NCI-H345 treated with DMSO at 0.1 percent for 48 hours (cell line): ENCODE measurements around the gene CAMTA1.

Experiments used
- DNase-seq: peaks from one replicate; lab custom pipeline; 2025; ENCODE audit not compliant: unreplicated experiment; lab: John Stamatoyannopoulos, UW

CAMTA1 gene

DNA sequence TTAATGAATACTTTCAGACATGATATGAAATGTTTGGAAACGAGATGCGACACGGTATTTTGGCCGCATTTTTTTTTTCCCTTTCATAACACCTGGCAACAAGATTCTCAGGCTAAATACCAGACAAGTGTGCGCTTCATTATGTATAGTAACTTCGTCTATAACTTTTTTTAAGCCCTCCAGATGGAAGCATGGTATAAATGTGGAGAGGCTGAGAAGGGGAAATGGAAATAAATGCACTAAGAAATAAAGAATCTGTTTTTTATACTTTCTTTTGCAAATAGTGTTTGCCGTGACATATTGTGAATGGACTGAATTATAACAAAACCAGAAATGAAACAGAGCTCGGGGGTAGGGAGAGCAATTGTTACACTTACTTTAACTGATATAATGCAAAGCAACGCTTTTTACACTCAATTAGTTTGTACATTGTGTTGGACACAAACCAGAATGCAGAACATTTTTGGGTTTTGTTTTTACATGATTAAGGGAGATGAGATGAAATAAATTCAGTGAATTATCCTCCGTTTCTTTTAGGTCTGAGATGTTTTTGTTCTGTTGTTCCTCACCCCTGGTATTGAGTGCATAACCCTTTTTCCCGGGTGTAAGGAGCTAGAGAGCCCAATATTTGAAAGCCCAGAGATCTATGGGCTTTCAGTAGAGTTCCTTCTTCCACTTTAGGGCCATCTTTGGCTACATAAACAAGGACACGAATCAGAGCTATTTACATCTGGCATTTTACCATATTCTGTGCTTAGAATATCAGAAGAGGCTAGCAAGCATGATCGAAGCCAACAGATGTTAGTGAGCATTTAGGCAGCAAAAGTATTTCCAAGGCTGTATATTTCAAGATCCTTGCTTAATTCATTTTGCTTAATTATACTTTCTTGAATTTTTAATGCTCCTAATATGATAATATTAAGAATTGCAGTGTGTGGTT is 478.0 kb downstream of the CAMTA1 start:
- DNase-seq = no peak

DNA sequence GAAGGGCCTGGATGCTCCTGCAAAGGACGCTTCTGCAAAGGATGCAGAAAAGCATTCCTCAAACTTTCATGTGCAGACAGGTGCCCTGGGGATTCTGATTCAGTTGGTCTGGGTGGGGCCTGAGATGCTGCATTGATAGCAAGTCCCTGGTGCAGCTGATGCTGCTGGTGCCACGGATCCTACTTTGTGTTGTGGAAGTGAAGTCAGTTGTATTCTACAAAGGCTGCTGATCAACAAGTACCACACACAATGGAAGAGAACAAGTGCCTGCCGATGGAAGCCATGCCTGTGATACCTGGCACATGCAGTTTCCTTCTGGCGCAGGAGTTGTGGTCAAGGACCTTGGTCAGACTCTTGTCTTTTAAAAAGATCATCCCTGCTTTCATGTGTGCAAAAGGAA is 478.8 kb downstream of the CAMTA1 start:
- DNase-seq = no peak

DNA sequence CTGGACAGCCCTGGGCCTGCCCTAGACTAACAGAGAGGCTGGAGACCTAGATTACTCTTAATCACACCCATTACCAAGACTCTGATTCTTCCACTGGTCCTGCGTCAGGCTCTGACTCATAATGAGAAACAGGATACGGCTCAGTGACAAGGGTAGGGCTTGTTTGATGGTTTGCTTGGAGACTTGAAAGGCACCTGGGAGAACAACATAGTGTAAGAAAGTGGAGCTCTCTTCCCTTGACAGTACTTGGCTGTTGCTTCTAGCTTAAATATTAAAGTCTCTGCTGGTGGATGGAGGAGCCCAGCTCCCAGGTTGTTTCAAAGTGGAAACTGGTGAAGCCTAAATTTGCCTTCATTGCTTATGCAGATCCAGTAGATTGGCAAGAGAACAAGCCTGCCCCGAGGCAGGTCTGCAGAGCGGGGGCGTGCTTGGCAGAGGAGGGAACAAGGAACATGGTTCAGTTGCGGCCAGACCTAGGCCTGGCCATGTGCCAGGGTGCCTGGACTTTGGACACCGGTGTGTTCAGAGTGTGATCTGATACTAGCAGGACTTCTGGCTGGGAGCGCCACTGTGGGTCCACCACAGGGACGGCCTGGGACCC is 480.6 kb downstream of the CAMTA1 start:
- DNase-seq = peak; percentile 51

DNA sequence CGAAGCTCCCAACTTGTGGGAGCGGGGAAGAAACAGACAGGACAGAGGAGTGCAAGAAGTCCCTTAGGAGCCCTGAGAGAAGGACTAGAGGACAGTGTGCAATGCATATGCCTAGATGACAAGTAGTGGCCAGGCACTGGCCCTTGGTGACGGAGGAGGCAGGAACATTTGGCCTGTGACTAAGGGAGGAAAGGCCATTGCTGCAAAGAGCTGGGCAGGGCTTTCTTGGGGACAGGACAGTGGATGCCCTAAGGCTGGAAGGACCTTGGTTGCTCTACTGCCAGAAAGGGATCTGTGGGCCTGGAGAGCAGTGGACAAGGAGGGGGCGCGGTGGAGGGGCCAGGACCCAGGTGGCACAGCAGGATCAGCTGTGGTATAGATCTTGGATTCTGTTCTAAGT is 481.3 kb downstream of the CAMTA1 start:
- DNase-seq = no peak

DNA sequence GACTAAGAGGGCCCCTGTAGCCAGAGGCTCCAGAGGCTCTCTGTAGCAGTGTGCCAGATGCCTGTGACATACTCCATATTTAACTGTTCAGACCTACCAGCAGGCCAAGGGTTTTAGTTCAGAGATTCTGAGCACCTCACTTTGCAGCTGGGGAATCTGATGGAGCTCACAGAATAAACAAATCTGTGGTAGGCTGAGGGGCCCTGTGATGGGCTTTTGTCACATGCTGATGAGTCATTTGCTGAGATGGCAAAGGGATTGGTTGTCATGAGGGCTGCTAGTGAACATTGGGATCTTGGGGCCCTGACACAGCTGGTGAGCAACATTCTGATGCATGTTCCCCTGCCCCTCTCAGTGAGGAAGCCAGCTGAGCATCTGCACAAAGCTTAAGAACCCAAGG is 482.2 kb downstream of the CAMTA1 start:
- no peak for DNase-seq

DNA sequence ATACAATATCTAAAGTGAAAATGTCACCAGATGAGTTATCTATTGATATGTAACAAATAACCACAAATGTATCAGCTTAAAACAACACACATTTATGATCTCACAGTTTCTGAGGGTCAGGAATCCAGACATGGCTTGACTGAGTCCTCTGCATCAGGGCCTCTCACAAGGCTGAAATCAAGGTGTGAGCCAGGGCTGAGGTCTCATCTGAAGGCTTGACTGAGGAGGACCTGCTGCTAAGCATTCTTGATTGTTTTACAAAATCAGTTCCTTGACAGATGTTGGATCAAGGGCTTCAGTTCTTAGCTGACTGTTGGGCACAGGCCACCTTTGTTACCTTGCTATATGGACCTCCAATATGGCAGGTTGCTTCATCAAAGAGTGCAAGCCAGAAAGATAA is 483.7 kb downstream of the CAMTA1 start:
- DNase-seq = no peak

DNA sequence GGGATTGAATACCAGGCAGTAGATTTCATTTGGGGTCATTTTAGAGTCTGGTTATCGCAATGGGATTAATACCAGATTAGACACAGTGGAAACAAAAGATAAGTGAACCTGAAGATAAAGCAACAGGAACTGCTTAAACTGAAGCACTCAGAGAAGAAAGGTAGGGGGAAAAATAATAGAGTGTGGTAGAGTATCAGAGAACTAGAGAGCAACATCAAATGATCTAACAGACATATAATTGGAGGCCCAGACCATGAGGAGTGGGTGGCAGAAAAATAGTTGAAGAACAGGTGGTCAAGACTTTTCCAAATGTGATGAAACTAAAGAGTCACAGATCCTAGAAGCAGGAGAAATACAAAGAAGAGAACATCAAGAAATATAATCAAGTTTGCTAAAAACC is 484.3 kb downstream of the CAMTA1 start:
- no peak for DNase-seq

DNA sequence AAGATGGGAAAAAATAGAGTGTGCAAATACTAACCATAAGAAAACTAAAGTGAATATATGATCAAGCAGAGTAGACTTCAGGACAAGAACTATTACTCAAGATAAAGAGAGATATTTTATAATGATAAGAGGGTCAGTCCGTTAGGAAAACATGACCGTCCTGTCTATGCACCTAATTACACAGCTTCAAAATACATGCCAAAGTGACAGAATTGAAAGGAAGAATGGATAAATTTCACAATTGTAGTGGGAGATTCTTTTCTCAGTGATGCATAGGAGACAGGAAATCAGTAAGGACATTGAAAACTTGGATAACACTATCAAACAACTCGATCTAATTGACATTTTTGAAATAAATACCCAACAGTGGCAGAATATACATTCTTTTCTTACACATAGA is 489.0 kb downstream of the CAMTA1 start:
- DNase-seq = no peak

DNA sequence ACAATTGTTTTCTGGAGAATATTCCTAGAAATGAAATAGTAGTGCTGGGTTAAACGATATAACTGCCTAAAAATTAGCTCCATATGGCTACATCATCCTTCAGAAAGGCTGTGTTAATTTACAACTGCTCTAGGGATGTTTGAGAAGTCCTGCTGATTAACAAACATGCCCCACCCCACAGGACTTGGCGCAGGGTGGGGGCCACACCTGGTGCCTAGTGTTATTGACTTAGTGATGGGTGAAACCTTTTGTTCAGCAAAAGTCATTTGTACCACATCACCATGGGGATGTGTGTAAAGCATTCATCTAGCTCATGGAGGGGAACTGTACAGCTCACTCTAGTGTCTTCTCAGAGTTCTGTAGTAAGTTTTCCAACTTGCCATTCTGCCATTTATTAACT is 492.8 kb downstream of the CAMTA1 start:
- DNase-seq = peak; percentile 98

DNA sequence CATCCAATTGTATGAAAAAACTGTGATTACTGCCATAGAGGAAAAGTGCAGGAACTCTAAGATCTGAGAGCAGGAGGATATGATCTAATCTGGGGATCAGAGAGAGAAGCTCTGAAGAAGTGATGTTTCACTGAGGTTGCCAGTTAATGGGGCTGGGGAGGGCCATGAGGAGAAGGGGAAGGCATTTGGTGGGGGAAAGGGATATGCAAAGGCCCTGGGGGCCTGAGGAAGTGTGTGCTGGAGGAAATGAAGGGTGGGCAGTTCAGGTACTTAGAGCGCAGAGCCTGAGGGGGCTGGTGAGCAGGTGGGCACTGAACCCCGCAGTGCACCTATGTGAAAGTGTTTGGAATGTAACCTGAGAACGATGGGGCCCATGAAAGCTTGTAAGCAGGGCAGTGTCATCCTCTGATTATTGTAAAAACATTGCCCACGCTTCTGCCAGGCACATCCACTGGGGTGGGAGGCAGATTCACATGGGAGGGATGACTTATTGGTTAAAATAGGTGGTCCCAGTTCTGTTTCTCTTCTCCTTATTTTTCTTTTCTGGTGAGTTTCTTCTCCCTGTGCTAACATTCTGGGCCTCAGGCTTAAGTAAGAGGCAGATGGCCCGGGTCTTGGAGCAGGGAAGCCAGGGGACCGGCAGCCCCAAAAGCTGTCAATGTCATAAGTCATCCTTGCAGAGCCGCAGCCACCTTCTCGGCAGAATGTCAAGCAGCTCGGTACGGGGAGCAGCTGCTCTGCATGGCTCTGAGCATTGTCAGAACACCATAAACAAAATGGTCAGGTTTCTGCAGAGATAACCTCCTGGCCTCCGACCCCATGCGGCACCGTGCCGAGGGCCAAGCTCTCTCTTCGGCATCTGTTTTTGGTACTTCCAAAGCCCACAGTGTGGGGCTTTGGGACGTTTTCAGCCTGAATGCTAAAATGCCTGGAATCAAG is 493.8 kb downstream of the CAMTA1 start:
- DNase-seq = peak; percentile 73

DNA sequence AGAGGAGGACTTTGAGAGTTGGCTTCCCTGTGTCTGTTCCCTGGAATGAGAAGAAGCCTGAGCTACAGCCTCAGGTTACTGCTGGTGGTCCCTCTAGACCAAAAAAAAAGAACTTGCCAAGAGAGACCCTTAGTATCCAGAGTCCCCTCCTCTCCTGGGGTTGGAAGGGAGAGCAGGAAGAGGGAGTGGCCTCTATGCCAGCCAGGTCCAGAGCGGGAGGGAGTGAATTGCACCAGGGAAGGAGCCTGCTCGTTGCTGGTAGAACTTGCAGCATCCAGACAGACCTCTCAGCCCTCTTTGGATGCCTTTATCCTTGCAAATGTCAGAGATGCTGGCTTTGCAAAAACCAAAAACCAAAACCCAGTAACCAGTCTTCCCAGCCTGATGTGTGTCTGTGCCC is 494.5 kb downstream of the CAMTA1 start:
- peak; percentile 28 for DNase-seq

DNA sequence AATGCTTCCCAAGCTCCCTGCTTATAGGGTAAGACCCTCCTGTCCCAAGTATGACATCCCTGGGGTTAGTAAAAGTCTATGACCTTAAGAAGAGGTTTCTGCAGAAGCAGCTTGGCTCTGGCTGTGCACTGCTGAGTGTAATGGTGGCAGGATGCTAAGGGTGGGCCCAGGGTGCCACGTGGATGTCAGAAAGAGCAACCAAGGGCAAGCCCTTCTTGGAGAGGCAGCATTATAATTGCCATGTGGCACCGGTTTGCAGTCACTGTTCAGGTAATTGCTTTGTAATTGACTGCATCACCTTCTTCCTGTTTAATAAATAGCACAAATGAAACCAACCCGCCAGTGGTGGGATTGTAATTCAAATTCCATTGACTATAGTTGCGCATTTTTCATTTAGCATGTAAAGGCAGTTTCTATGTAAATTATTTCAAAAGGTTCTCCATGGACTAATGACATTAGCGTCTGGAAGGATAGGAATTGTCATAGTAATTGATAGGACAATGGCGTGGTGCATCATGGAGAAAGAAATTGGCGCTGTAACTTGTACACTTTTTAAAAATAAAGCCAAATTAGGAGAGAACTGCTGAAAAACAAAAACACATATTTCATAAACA is 495.2 kb downstream of the CAMTA1 start:
- no peak for DNase-seq

DNA sequence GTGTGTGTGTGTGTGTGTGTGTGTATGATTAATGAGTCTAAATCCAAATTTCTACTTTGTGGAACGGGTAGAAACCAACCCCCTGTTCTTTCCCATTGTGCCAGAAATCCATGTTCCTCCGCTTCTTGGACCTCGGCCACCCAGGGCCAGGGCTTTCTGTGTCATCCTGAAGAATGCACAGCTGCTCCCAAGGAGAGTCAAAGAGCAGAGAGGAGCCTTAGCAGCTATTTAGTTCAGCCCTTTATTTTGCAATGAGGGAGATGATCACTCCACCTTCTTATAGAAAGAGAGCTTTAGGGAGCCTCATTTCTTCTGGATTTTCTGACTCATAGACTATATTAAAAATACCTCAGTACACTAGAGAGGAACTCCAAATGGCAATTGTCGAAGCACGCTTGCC is 496.6 kb downstream of the CAMTA1 start:
- no peak for DNase-seq

DNA sequence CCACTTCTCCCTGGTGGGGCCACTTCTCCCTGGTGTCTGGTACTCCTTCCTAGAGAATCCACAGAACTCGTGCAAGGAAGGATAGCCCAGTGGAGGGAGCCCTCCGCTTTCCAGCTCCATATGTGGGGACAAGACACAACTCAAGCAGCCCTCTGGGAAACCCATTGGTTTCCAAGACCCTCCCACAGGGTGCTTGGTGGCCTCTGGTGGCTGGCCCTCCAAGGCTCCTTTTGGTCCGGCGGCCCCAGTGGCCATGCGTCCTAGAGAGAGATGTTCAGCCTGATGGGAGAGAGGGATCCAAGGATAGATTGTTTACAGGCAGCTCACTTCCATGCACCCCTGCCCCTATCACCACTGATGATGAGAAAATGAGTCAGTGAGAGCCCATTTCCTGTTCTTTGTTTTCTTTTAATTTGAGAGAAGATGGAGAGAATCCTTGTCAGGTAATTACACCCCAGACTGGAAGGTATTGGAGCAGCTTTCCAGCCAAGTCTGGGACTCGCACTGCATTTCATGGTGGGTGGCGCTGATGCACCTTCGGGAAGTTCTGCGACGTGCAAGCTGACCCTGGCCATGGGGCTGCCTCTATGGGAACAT is 499.7 kb downstream of the CAMTA1 start:
- no peak for DNase-seq

DNA sequence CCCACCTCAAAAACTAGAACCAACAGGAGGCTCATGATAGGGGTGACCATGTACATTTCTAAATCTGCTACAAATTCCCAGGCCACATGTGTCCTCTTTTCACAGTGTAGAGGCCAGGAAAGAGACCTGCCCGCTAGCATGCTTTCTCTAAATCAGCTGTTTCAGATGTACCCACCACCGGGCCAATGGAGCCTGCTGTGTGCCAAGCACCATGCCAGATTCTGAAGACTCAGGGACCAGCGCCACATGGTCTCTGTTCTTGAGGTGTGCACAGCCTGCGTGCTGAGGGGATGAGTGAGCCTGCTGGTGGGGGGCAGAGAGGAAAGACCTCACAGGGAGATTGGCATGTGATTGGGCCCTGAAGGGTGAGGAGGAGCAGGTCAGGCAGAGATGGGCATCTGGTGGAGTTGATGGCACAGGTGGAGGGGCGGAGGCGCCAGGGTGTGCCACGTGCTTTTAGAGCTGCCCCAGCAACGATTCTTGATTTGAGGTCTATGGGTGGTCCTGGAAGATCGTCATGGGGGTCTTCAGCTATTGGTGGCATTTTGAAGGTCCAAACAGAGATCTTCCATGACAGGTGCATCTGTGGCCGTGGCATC is 500.7 kb downstream of the CAMTA1 start:
- no peak for DNase-seq

DNA sequence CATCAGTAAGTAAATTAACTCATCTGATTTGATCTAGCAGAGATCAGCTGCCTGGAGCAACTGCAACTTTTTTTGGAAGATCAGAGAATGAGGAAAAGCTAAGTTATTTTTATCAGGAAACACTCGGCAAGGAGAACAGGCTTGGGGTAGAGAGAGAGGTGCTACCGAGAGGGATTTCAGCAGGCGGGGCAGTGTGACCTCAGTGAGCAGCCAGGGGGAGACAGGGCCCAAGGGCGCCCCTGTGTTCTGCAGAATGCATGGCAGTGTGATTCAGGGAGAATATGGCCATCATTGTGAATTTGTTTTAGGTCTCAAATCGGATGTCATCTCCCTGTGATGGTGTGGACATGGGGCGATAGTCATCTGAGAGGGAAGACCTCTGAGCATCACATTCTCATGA is 501.8 kb downstream of the CAMTA1 start:
- no peak for DNase-seq

DNA sequence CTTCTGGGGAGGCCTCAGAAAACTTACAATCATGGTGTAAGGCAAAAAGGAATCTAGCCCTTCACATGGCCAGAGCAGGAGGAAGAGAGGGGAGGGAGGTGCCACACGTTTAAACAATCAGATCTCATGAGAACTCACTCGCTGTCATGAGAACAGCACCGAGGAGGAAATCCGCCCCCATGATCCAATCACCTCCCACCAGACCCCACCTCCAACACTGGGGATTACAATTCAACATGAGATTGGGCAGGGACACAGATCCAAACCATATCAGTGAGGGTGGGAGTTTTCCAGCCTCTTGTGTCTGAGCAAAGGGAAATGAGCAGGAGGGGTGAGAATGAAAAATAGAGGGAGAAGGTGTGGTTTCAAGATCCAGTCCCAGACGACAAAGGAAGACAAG is 503.7 kb downstream of the CAMTA1 start:
- no peak for DNase-seq

DNA sequence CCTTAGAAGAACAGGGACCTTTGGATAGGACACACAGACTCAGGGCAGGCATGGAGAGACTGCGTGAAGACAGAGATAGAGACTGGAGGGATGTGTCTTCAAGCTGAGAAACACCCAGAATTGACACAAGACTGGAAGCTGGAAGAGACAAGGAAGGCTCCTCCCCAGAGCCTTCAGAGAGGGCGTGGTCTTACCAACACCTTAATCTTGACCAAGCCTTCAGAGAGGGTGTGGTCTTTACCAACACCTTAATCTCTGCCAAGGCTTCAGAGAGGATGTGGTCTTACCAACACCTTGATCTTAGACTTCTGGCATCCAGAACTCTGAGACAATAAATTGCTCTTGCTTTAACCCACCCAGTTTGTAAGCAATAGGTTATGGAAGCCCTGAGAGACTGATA is 504.4 kb downstream of the CAMTA1 start:
- DNase-seq = no peak

DNA sequence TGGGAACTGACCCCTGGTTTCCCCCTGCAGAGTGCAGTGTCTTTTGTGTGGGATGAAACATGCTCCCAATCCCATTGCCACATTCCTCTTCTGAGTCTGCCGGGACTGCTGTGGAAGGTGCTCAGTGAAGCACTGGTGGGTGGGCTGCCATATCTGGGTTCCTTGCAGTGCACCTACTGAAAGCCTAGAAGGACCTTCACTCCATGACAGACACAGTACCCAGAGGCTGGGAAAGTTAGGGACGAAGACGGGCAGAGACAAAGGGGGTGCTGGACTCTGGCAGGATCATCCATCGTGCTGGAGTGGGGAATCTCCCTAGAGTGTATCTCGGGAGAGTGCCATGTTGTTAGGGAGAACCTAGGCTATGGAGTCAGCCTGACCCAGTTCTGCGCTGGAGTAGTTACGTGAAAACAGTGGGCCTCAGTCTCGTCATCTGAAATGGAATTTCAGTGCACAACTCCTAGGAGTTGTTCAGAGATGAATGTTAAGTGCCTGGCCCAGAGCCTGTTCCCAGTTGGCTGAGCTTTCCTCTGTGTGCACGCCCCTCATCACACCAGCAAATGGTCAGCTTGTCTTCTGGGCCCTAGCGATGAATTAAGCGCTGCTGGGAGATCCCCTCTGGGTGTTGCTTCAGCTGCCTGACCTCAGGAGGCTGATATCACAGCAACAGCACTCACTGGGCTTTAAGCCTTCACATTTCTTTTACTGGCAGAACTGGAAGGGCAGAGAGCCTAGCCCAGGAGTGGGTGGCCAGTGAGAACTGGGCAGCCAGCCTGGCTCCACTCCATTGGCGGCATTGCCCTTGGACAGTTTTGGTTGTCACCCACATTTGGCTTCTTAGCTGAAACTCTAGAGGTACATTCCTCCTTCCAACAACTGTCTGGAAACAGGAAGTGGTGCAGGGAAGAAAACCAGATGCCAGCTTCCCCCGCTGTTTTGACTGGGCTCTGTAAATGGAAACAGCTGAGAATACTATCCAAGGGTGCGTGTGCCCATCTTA is 506.0 kb downstream of the CAMTA1 start:
- DNase-seq = no peak
